Upper lobe of right lung (tissue), 1 donor: ENCODE measurements around the gene DDR2. TPM values are rescaled to one million over a fixed set of nuclear protein-coding genes. Genes with fewer than 3 reads are reported as not detected.

Source experiments
- ATAC-seq: fragments of 200-7000 bp; cut with Tn5 transposase; one replicate; pipeline ENCODE4 v1.9.1; 2020; ENCODE audit warnings: mild to moderate bottlenecking, moderate library complexity
- DNase-seq: peaks from one replicate; pipeline ENCODE4 v3.0.0-alpha.2; 2020
- H3K27ac ChIP-seq: fragments of 200-600 bp; one replicate; pipeline ENCODE4 v1.8.0; 2022
- H3K27me3 ChIP-seq: fragments of 200-600 bp; one replicate; pipeline ENCODE4 v1.8.0; 2022; ENCODE audit warnings: mild to moderate bottlenecking
- H3K36me3 ChIP-seq: fragments of 200-600 bp; one replicate; pipeline ENCODE4 v1.8.0; 2022
- H3K4me1 ChIP-seq: fragments of 200-600 bp; one replicate; pipeline ENCODE4 v1.8.0; 2022
- H3K4me3 ChIP-seq: fragments of 200-600 bp; one replicate; pipeline ENCODE4 v1.8.0; 2022; ENCODE audit warnings: mild to moderate bottlenecking
- H3K9me3 ChIP-seq: fragments of 200-600 bp; one replicate; pipeline ENCODE4 v1.8.0; 2022
- CTCF ChIP-seq: fragments of 200-600 bp; IDR thresholded peaks from one replicate; pipeline ENCODE4 v1.8.0; 2022; ENCODE audit warnings: antibody characterized with exemption
- intact Hi-C: fragments of 100-400 bp; cut with DNase I; formaldehyde crosslinking; loops from one replicate; pipeline ENCODE4 v1.11.0; 2022
- total RNA-seq: library from RNA; stranded (reverse); fragmentation: NEBNext Ultra II Directional; extraction: Animal tissue kit (Norgen Biotek cat#: 25700); gene quantifications from one replicate; pipeline ENCODE4 v1.2.1, GENCODE V29; 2021
- donor health status: DM: no; HTN: yes; CAD: no; lungs with severe emphysema.

Gene DDR2
- total RNA-seq, 1 donor from 2014 or later: 44.6 TPM

GRCh38 chr1:162753998-162754585 is 121.8 kb downstream of the DDR2 start:
- Histone ChIP-seq H3K4me3 (no peak overlapping the region), H3K4me1 (no peaks in the 10 kb centered on the region), H3K27ac (no peak overlapping the region), H3K27me3 (no peaks in the 10 kb centered on the region), H3K9me3 (no peaks in the 10 kb centered on the region), H3K36me3 (peaks cover 3% of the 10 kb centered on the region)
- TF ChIP-seq CTCF: no peak
- ATAC-seq (no peak), DNase-seq (no peak)
- intact Hi-C loops: no loop called here

DNA sequence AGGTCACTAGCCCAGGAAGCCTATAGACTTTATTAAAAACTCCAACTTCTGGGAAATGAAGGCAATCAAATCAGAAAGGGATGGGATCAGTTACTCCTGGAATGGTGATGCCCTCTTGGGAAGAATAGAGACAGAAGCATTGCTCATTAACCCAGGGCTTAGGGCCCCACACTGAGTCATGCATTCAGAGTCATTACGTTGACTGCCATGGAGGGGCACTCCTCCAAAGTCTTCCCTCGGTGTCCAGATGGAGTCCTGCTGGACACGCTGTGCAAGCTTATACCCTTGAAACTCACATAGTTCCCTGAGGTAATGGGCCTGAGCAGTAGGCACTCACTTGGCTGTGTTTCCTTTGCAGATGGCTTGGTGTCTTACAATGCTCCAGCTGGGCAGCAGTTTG is 123.0 kb downstream of the DDR2 start:
- Histone ChIP-seq H3K4me1 (no peaks in the 10 kb centered on the region), H3K36me3 (peaks cover 3% of the 10 kb centered on the region), H3K4me3 (no peak overlapping the region), H3K9me3 (no peaks in the 10 kb centered on the region), H3K27ac (no peak overlapping the region), H3K27me3 (no peaks in the 10 kb centered on the region)
- ATAC-seq (no peak), DNase-seq (no peak)
- intact Hi-C loops: no loop called here
- TF ChIP-seq CTCF: no peak

DNA sequence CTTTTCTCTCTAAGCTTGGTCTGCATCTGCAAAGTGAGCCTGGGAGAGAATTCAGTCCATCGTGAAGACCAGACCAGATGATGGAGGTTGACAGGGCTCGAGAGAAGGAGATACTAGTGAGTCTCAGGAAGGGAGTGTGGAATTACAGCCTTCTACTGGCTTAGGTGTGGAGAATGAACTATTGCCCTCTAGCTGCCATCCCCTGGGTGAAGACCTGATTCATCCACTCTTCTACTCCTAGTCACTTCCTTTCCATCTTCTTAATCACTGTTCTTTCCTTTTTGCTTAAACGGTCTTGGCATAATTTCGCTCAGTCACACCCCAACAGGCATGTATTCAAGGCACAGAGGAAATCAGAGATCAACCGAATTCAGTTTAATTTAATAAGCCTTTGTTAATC is 124.3 kb downstream of the DDR2 start:
- ATAC-seq: no peak
- intact Hi-C loops: no loop called here
- TF ChIP-seq CTCF: no peak
- no peaks in the 10 kb centered on the region for H3K27me3 ChIP-seq
- H3K36me3 ChIP-seq: peaks cover 3% of the 10 kb centered on the region
- no peak overlapping the region for H3K27ac ChIP-seq
- H3K4me3 ChIP-seq: no peak overlapping the region
- no peaks in the 10 kb centered on the region for H3K4me1 ChIP-seq
- DNase-seq: no peak
- H3K9me3 ChIP-seq: no peaks in the 10 kb centered on the region

DNA sequence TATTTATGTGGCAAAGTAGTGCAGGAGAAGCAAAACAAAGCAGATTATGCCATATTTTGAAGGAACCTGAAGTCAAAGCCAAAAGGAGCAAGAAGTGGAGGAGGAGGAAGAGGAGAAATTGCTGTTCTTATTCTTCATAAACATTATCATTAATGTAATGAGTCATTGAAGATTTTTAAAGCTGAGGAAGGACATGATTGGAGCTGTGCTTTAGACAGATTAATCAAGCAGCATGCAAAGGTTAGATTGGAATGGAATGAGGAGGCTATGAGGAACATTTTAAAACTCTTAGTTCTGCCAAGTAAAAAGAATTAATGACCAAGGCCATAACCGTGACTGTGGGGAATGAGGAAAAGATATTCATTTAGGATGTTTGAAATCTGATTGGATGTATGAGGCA is 125.2 kb downstream of the DDR2 start:
- Histone ChIP-seq H3K27ac (no peak overlapping the region), H3K27me3 (no peaks in the 10 kb centered on the region), H3K4me3 (no peak overlapping the region), H3K36me3 (peaks cover 3% of the 10 kb centered on the region), H3K9me3 (no peaks in the 10 kb centered on the region), H3K4me1 (no peaks in the 10 kb centered on the region)
- no peak for ATAC-seq
- intact Hi-C loops: no loop called here
- no peak for TF ChIP-seq CTCF
- DNase-seq: no peak

- peaks cover 10% of the 10 kb centered on the region for H3K36me3 ChIP-seq
- no peaks in the 10 kb centered on the region for H3K4me1 ChIP-seq
- no peak for ATAC-seq
- intact Hi-C loops: no loop called here
- no peaks in the 10 kb centered on the region for H3K27me3 ChIP-seq
- H3K4me3 ChIP-seq: no peak overlapping the region
- H3K9me3 ChIP-seq: no peaks in the 10 kb centered on the region
- no peak for DNase-seq
- no peak for TF ChIP-seq CTCF
- no peak overlapping the region for H3K27ac ChIP-seq
Observed at GRCh38 chr1:162765788-162766187, 133.5 kb downstream of the DDR2 start.

- Histone ChIP-seq H3K27ac (no peak overlapping the region), H3K27me3 (no peaks in the 10 kb centered on the region), H3K4me1 (no peaks in the 10 kb centered on the region), H3K9me3 (no peaks in the 10 kb centered on the region), H3K36me3 (peaks cover 20% of the 10 kb centered on the region), H3K4me3 (no peak overlapping the region)
- no peak for TF ChIP-seq CTCF
- DNase-seq: no peak
- intact Hi-C loops: no loop called here
- no peak for ATAC-seq
Observed at GRCh38 chr1:162772571-162773154, 140.4 kb downstream of the DDR2 start.
